LNCaP clone FGC (cell line): ENCODE data around the gene THOC5.

ENCODE experiments used
- DNase-seq: peaks from one replicate; pipeline ENCODE4 v3.0.0-alpha.2; 2011; ENCODE audit warnings: low read depth
- H3K4me3 ChIP-seq: 2 replicates; pipeline ENCODE4 v1.5.1; 2011; ENCODE audit warnings: mild to moderate bottlenecking, low read depth, low read length, control low read depth
- TF ChIP-seq, protein P1 (sequence below): IDR thresholded peaks from 2 replicates; pipeline ENCODE4 v1.5.1; 2012; ENCODE audit warnings: mild to moderate bottlenecking; ENCODE audit not compliant: control insufficient read depth, insufficient read depth; ENCODE audit errors: extremely low read depth

The THOC5 gene

DNA sequence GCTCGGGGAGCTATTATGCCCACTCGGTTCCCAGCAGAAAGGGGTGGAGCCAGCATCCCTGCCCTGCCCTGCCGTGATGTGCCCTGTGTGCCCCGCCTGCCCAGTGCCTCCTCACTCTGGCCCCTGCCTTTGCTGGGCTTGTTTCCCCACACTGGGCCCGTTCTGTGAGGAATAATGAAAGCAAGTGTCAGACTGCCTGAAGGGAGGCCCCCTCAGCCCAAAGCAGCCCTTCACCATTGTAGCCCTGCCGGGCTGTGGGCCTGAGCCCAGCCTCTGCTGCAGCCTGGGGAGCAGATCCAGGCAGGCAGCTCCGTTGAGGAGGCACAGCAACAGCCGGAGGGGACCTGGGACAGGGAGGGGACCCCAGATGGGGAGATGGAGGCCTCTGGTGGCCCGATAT is 93.8 kb downstream of the THOC5 start:
- TF ChIP-seq, protein P1, sequence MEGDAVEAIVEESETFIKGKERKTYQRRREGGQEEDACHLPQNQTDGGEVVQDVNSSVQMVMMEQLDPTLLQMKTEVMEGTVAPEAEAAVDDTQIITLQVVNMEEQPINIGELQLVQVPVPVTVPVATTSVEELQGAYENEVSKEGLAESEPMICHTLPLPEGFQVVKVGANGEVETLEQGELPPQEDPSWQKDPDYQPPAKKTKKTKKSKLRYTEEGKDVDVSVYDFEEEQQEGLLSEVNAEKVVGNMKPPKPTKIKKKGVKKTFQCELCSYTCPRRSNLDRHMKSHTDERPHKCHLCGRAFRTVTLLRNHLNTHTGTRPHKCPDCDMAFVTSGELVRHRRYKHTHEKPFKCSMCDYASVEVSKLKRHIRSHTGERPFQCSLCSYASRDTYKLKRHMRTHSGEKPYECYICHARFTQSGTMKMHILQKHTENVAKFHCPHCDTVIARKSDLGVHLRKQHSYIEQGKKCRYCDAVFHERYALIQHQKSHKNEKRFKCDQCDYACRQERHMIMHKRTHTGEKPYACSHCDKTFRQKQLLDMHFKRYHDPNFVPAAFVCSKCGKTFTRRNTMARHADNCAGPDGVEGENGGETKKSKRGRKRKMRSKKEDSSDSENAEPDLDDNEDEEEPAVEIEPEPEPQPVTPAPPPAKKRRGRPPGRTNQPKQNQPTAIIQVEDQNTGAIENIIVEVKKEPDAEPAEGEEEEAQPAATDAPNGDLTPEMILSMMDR, result no peak
- DNase-seq, result no peak
- H3K4me3 ChIP-seq, result no peak overlapping the region

DNA sequence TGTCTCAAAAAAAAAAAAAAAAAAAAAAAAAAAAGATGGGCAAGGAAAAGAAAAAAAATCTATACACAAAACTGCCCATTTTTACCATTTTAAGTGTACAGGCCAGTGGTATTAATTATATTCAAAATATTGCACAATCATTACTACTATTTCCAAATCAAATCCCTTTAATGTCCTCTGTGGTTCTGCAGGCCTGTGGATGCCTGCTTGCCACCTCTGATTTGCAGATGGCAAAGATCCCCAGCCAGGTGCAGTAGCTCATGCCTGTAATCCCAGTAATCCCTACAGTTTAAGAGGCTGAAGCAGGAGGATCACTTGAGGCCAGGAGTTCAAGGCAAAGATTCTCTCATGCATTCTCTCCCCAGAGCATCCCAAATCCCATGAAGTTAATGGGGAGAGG is 95.0 kb downstream of the THOC5 start:
- TF ChIP-seq, protein P1, result no peak
- DNase-seq, result no peak
- no peak overlapping the region for H3K4me3 ChIP-seq

DNA sequence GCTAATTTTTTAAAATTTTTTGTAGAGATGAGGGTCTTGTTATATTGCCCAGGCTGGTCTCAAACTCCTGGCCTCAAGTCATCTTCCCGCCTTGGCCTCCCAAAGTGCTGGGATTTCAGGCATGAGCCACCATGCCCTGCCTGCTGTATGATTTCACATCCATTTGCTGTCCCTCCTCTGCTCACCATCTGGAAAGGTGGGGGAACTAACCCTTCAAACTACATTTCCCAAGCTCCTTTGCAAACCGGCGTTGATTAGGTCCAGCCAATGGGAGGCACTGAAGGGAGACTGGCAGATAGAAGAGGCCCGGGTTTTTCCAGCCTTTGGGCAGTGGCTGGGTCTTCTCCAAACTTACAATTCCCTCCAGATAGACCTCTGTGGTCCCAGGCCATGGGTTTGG is 95.8 kb downstream of the THOC5 start:
- no peak for DNase-seq
- no peak overlapping the region for H3K4me3 ChIP-seq
- TF ChIP-seq, protein P1, result no peak

DNA sequence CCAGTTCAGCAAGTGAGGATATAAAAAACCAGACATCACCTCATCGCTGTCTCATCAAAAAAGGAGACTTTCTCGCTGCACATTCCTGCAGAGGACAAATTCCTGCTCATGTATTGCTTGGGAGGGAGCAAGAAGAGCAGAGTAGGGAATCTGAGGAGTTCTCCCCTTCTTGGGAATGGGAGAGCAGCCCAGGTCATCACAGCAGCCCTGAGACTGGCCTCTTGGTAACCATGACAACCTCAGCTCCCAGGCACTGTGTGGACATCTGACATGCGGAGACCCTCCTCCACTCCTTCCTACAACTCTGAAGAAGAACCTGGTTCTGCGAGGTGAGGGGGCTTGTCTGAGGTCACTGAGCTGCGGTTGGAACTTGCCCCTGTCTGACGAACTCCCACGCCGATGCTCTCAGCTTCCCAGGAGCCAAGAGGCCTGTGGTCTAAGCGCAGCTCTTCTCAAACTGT is 97.3 kb downstream of the THOC5 start:
- H3K4me3 ChIP-seq, result no peak overlapping the region
- no peak for DNase-seq
- TF ChIP-seq, protein P1, result no peak
